GM18909 (cell line): ENCODE results near the gene C13orf46.
A peak's percentile ranks its signal among the peaks of the same experiment; 100 is the strongest.

ENCODE experiments used
- ATAC-seq: cut with Tn5 transposase; IDR thresholded peaks from one replicate; pipeline ENCODE4 v1.9.1; 2021; ENCODE audit warnings: mild to moderate bottlenecking; ENCODE audit not compliant: unreplicated experiment, poor library complexity

The C13orf46 gene

DNA sequence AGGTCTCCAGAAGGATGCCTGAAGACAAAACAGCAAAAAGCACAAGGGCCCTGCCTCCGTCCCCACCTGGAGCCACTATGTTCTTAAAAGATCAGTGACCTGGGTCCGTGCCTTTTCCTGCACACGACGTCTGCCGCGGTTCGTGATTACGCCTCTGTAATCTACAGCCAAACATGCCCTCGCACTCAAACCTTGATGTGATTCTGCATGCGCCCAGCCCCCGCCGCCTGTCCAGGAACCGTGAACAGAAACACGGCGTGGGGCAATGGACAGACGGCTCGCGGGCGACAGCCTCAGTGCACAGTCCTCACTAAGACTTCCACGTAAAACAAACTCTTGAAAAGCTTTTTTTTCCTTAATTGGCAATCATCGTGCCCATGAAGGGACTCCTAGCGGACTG lies 15.5 kb downstream of the C13orf46 start:
- ATAC-seq, result no peak

DNA sequence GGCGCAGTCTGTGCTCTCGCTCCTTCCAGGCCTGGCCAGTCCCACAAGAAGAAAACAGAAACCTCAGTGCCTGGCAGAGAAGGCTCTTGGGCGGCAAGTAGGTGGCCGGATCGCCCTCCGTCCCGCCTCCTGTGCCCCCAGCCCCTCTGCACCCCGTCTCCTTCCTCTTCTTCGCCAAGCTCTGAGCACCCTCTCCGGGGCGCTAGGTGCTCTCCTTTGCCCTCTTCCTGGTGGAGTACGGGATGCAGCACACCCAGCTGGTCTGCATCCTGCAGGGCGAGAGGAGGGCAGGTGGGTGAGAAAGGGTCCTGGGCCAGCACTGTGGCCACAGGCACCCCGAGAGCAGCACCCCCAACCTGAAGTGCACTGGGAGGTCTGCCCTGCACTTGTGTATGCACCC lies 17.3 kb downstream of the C13orf46 start:
- no peak for ATAC-seq

DNA sequence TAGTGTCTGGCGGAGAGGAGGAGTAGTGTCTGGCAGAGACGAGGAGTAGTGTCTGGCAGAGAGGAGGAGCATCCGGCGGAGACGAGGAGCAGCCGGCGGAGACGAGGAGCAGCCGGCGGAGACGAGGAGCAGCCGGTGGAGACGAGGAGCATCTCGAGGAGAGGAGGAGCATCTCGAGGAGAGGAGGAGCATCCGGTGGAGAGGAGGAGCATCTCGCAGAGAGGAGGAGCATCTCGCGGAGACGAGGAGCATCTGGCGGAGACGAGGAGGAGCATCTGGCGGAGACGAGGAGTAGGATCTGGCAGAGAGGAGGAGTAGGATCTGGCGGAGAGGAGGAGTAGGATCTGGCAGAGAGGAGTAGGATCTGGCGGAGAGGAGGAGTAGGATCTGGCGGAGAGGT lies 18.2 kb downstream of the C13orf46 start:
- no peak for ATAC-seq

DNA sequence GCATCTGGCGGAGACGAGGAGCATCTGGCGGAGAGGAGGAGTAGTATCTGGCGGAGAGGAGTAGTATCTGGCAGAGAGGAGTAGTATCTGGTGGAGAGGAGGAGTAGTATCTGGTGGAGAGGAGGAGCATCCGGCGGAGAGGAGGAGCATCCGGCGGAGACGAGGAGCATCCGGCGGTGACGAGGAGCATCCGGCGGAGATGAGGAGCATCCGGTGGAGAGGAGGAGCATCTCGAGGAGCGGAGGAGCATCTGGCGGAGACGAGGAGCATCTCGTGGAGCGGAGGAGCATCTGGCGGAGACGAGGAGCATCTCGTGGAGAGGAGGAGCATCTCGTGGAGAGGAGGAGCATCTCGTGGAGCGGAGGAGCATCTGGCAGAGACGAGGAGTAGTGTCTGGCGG lies 18.6 kb downstream of the C13orf46 start:
- ATAC-seq, result no peak

DNA sequence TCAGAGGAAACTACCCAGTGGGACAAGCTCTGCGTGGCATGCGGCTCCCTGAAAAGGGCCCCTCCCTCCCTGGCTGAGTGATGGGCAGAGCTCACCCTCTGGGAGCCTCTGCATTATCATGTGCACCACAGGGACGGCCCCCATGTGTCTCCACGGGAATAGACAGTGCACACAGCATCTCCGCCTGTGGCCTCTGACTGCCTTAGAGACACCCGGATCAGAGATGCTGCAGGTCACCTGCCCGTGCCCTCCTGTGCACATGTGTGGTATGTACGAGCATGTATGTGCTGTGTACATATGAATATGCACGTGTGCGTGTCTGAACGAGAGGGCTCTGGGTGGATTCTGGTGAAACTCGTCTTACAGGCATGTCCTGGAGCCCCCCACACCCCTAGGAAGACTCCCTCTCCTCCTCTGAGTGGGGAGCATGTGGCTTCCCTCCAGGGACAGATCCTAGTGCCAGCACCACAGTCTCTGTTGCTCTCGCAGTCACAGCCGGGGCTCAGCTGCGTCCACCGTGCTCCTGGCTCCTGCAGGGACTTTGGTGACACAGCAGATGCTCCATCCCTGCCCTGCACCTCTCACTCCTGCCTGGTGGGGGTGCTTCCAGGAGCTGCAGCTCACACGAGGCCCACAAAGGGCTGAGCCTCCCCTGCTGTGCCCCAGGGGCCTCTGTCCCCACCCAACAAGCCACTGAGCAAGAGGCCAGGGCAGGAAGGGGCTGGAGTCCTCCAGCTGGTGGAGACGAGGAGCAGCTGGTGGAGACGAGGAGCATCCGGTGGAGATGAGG lies 19.6 kb downstream of the C13orf46 start:
- no peak for ATAC-seq

DNA sequence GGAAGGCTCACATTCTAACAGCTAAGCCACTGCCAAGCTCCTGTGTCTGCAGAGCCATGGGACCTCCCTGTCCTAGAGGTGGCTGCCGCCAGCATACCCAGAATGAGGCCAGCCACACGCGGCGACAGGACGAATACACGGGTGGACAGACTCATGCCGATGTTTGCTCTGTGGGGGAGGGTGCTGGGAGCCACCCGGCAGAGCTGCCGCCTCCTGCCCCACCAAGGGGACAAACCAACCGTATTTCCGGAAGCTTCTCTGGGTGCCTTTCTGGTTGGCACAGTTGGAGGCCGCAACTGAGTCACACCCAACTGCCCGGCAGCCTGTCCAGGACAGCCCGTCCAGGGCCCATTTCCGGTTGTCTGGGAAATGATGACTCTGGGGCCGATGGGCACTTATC lies 20.3 kb downstream of the C13orf46 start:
- ATAC-seq, result no peak

DNA sequence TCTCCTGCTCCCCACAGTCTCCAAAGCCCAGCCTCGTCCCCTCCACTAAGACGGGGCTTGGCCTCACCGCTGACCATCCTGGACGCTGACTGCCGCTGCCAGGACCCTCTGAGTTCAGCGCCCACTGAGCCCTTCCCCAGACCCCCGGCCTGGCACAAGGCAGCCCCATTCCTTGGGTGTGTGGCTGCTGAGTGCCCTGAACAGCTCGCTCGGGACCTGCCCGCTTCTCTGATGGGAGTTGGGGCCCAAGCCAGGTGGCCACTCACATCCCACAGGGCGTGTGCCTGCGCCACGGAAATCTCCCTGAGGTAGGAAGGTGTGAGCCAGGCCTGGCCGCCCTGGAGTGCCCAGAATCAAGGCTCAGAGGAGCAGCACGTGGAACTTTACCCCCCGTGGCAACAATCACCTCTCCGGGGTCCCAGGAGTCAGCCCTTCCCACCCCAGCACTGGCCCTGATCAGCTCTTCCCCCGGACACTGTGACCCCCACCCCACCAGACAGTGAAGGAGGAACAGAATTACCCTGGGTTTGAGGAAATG lies 20.8 kb downstream of the C13orf46 start:
- ATAC-seq, result no peak

DNA sequence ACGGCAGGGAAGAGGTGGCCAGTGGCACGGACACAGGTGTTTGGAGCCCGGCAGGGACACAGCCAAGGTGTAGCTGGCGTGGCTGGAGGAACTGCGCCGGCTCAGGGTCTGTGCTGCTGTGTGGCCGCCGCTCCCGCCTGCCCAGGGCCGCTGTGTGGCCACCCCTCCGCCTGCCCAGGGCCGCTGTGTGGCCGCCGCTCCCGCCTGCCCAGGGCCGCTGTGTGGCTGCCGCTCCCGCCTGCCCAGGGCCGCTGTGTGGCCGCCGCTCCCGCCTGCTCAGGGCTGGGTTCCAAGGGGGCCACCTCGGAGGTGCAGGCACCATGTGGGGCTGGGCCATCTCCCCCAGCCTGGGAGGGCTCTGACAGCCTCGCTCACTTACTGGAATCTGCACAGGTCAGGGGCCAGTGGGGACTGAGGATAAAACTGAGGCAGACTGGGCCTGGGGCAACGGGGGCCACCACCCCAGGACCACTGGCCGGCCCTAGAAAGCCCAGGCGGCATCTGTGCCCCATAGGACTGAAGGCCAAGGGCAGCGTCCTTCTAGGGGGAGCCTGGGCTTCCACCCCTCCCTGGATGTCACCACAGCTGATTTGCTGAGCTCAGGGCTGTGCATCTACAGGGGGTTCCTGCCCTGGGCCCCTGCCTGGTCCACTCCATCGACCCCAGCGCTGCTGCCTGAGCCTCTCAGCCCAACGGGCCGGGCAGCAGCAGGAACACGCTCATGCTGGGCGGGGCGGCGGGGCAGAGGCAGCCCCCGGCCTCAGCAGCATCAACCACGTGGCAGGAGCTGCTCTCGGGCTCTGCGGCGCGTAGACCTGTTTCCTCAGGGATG lies 21.5 kb downstream of the C13orf46 start:
- no peak for ATAC-seq

DNA sequence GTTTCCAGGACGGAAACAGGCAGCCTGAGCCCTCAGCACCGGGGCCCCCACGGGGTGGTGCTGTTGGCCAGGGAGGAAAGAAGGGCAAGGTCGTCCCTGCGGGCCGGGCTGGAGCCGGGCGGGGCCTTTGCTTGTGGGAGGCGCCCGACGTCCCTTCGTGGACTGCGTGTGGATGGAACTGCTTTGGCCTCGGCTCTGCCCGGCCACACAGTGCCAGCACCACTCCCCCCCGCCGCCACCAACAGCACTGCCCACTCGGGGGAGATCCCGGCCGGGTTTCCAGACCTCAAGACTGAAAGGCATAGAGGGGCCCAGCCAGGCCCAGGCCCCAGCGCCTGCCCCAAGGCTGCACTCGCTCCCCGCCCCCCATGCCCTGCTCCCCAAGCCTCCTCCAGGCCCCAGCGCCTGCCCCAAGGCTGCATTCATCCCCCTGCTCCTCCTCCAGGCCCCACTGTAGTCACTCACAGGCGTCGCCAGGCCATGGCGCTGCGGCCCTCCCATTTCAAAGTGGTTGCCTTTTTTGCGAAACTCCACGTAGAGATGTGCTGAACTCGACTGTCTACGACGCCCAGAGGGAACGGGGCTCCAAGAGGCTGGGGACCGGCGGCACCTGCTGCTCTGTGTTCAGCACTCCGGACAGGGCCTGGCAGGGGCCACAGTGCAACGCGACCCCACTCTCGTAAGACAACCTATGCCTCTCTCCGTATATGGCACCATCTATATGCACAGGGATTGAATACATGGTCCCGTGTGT lies 22.5 kb downstream of the C13orf46 start:
- peak; percentile 80 for ATAC-seq

DNA sequence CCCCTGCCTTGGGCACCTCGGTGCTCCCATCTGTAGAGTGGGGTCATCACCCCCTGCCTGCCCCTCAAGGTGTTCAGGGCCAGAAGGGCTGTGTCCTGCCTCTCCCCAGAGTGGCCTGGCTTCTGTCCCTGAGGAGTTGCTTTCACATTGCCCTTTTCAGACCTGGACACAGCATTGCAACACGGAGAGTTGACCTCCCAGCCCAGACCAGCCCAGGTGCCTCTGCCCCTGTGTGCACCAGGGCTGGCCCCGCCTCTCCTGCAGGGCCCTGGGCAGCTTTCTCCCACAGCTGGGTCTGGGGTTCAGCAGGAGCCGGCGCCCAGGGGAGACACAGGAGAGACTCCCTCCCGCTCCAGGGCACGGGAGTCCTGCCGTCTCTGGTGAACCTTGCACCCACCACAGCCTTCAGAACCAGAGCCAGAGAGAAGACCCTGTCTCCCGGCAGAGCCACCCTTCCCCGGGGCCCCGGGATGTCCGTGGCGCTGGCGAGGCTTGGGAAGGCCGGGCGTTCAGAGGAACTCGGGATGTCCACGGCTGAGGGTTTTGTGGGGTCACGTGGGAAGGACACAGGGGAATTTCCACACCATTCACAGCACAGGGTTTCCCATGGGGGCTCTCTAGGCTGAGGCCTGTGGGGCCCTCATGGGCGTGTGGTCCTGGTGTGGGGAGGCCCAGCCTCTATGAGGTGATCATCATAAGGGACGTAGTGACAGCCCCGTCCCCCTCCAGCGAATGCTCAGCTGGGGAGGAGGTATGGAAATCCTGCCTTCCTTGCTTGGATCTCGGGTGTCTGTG lies 23.2 kb downstream of the C13orf46 start:
- ATAC-seq, result peak; percentile 31

DNA sequence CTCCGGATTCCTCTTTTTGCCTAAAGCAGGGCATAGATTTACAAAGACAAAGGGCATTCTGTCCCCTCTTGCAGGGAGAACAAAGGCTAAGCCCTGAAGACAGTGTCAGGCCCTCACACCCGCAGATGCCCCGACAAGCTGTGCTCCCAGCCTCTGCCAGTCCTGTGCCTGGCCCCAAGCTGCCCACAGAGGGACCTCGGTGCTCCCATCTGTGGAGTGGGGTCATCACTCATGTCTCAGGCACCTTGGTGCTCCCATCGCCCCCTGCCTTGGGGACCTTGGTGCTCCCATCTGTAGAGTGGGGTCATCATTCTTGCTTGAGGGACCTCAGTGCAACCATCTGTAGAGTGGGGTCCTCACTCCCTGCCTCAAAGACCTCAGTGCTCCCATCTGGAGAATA lies 24.3 kb downstream of the C13orf46 start:
- no peak for ATAC-seq

DNA sequence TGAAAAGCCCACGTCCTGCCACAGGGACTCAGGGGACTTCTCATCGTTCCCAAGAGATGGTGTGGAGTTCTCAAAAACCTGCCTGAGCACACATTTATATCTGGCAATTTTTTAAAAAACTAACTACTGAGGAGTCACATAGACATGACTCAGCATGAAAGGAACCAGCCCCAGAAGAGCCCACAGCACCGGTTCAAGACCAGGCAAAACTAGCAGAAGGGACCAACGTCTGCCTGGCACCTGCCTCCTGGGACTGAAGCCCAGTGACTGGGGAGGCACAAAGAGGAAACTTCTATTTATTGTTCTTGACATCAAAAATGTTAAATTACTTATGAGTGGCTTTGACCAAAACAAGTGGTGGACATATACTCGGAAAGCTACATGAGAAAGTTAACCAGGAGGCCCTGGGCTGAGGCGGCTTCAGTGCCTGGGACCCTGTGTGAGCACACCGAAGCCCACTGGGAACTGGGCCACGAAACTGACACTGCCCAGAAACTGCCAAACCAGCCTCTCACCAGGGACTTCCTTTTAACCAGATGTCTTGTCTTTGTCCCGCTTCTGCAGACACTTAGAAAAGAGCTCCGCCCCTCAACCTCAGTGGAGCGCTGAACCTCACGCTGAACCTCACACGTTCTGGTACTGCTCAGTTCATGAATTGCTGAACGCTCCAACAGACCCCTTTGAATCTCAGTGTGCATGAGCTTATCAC lies 25.7 kb downstream of the C13orf46 start:
- no peak for ATAC-seq

DNA sequence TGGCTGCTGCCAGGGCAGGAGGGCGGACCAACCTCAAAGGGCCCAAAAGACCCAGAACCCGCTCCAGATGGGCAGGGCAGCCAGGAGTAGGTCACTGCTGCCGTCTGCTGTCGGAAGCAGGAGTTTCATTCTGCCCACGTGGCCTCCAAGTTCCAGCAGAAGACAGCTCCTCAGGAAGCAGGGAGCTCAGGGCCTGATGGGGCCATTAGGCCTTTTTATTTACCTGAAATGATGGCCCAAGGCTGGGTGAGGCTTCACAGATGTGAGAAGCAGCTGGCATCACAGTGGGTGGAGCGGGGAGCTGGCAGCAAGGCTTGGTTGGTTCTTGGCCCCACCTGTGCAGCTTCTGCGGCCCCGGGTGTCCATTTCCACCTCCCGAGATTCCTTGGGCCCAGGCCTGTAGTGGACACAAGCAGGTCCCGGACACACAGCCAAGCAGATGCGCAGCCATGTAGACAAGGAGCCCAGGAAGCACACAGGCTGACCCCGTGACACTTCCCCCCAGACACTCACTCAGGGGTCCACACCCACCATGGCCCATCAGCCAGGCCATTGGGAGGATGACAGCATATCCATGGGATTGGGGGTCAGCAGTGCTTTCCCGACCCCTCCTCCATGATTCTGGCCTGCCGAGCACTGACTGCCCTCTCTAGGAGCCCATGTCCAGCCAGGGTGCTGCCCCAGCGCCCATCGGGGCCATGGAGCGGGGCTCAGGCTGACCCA lies 26.4 kb downstream of the C13orf46 start:
- ATAC-seq, result no peak

DNA sequence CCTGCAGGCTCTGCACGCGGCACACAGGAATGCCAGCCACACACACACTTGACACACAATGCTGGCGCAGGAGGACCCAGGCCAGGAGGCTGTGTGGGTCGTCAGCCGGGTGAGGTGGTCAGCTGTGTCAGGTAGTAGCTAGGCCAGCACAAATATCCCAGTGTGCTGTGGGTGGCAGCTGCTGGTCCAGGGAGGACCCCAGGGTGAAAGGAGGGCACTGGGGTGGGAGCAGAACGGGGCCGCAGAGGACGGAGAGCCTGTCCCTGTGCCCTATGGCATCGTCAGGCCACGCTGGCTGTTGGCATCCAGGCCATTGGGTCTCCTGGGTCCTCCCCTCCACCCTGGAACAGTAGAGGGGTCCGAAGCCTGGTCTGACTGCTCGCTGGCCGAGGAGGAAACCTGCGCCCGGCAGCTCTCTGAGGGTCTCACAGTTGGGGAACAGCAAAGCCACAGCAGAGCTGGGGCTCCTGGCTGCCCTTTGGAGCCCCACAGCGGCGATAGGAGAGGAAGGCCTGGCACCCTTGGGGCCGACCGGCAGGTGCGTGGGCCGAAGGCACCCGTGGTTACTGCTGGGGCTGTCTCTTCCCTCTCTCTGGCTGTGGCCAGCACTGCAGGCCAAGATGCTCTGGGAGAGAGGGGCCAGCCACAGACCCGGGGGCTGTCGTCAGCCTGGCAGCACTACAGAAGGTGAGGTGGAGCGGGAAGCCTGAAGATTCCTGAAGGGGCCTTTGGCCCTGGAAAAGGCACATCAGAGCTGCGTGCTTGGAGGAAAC lies 27.3 kb downstream of the C13orf46 start:
- no peak for ATAC-seq

DNA sequence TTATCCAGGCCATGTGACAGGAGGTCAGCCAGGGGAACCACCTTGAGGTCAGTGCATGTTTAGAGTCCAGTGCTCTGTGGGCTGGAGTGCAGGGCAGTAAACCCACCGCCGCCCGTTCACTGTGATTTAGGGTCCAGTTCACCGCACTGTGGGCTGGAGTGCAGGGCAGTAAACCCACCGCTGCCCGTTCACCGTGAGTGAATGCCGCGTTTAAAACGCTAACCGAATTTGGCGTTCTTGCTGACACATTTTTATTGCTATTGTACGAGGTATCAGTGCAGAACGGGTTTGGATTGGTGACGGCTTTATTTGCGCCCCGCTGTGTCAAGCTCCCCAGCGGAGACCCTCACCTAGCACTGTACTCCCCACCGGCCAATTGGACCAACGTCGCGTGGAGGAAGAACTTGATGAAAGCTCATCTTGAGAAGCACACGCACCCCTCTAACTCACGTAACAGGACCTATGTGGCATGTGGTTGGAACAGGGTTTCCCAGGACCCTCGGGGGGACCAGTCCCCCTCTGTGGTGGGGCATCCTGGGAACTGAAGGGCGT lies 27.9 kb downstream of the C13orf46 start:
- ATAC-seq, result no peak

DNA sequence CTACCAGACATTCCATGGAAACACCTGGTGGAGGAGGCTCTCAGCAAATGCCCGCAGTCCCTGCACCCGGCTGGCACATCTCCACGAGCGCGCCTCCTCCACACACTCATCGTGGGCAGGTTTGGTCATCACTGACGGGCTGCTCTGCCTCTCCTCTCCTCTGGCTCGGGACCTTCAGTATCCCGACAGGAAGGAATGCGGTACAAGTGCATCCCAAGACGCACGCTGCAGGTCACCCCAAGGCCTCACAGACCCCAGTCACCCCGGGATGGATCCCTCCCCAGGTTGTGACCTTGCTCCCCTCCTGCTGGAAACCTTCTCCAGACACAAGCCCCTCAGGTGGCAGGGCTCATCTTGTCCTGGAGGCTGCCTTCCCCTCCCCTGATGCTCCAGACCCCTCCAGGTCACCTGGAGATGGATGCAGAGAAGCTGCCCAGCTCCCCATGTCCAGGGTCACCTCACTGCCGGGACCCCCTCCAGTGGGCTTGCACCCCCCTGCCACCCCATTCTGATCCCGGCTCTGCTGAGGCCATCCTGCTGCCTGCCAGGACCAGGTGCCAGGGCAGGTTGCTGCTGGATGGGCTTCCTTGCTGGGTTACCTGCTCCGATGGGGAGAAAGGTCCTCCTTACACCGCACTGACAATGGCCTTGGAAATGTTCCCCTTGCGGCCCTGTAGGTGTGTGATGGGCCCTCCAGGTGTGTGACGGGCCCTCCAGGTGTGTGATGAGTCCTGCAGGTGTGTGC lies 29.9 kb downstream of the C13orf46 start:
- ATAC-seq, result no peak

DNA sequence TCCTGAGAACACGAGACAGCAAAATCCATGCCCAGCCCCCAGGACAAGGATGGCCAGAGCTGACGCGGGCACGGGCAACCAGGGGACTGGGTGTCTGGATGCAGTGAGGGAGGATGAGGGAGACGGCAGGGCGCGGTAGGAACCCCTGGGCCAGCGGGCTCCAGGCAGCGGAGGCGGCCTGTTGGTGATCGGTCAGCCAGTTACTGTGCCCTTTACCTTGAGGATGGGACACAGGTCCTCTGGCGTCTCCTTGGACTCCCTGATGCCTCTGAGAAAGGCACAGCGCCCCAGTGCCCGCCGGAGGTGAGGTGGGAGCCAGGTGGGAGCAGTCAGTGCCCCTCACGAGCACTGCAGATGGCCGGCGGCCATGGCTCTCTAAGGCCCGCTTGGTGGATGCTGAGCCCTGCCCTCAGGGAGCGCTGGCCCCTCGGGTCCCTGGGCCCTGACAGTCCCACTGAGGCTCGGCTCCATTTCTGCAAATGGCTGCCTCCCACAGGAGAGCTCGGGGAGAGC lies 31.2 kb downstream of the C13orf46 start:
- no peak for ATAC-seq
